HEK293 (cell line): Measurements from ENCODE around the gene FAM170A.

Source experiments
- CTCF ChIA-PET: fragments of 350-600 bp; formaldehyde crosslinking; extraction: SDS; loops from one replicate; lab custom pipeline; 2021; ENCODE audit warnings: antibody characterized with exemption; lab: Yijun Ruan, JAX
- POLR2A ChIA-PET: fragments of 300-600 bp; formaldehyde crosslinking; extraction: SDS; loops from one replicate; lab custom pipeline; 2020; ENCODE audit warnings: antibody characterized with exemption, inconsistent platforms; lab: Yijun Ruan, JAX
- H3K27ac ChIP-seq: fragments of 200-500 bp; sonication (Bioruptor generic); 2 replicates; pipeline ENCODE4 v1.5.1; 2014; ENCODE audit warnings: low read depth, low read length, control low read depth, inconsistent platforms; ENCODE audit errors: extremely low read depth
- H3K36me3 ChIP-seq, 2 experiments: fragments of 200-500 bp in 1 of 2; sonication (Bioruptor generic) in 1 of 2; 1 replicate in 1 of 2; 2 replicates in 1 of 2; pipeline ENCODE4 v1.5.1; 2014 to 2017; ENCODE audit warnings: inconsistent platforms in 2 of 2, low read length in 2 of 2; ENCODE audit not compliant: control insufficient read depth in 2 of 2, insufficient read depth in 1 of 2
- H3K4me1 ChIP-seq: fragments of 200-500 bp; sonication (Bioruptor generic); 2 replicates; pipeline ENCODE4 v1.5.1; 2014; ENCODE audit warnings: mild to moderate bottlenecking, low read length, inconsistent platforms; ENCODE audit not compliant: control insufficient read depth, insufficient read depth
- H3K4me3 ChIP-seq: 2 replicates; pipeline ENCODE4 v1.5.1; 2011; ENCODE audit warnings: low read depth, mild to moderate bottlenecking, control low read depth, low read length, moderate library complexity
- H3K9me3 ChIP-seq: fragments of 200-500 bp; sonication (Bioruptor generic); 2 replicates; pipeline ENCODE4 v1.5.1; 2014; ENCODE audit warnings: low read depth, low read length, inconsistent platforms; ENCODE audit not compliant: control insufficient read depth, insufficient read depth
- GLI2 ChIP-seq: fragments of 450-650 bp; formaldehyde crosslinking; IDR thresholded peaks from 2 replicates; pipeline ENCODE4; 2017; ENCODE audit warnings: missing biosample characterization, missing genetic modification characterization, low read depth, borderline replicate concordance
- SALL2 ChIP-seq: fragments of 450-650 bp; formaldehyde crosslinking; IDR thresholded peaks from 2 replicates; pipeline ENCODE4 v1.5.0; 2017; ENCODE audit warnings: missing biosample characterization, mild to moderate bottlenecking, missing genetic modification characterization, borderline replicate concordance
- ZNF146 ChIP-seq: fragments of 450-650 bp; formaldehyde crosslinking; IDR thresholded peaks from 2 replicates; pipeline ENCODE4 v1.5.1; 2016; ENCODE audit warnings: missing biosample characterization, missing genetic modification characterization
- ZNF214 ChIP-seq: fragments of 450-650 bp; formaldehyde crosslinking; IDR thresholded peaks from 2 replicates; pipeline ENCODE4 v1.5.1; 2017; ENCODE audit warnings: missing biosample characterization, mild to moderate bottlenecking, missing genetic modification characterization, borderline replicate concordance
- ZNF221 ChIP-seq: fragments of 450-650 bp; formaldehyde crosslinking; IDR thresholded peaks from 2 replicates; pipeline ENCODE4 v1.5.1; 2017; ENCODE audit warnings: missing biosample characterization, missing genetic modification characterization, borderline replicate concordance
- ZNF335 ChIP-seq: fragments of 450-650 bp; formaldehyde crosslinking; conservative IDR thresholded peaks from 2 replicates; pipeline ENCODE4 v1.5.1; 2016; ENCODE audit warnings: missing biosample characterization, missing genetic modification characterization
- ZNF37A ChIP-seq: fragments of 450-650 bp; IDR thresholded peaks from 2 replicates; pipeline ENCODE4 v1.5.1; 2018; ENCODE audit warnings: missing biosample characterization, missing genetic modification characterization
- ZNF473 ChIP-seq: fragments of 450-650 bp; formaldehyde crosslinking; IDR thresholded peaks from 2 replicates; pipeline ENCODE4 v1.5.1; 2017; ENCODE audit warnings: missing biosample characterization, missing genetic modification characterization
- ZNF514 ChIP-seq: fragments of 450-650 bp; formaldehyde crosslinking; IDR thresholded peaks from 2 replicates; pipeline ENCODE4 v1.5.1; 2016; ENCODE audit warnings: missing biosample characterization, missing genetic modification characterization
- ZNF600 ChIP-seq: fragments of 450-650 bp; formaldehyde crosslinking; IDR thresholded peaks from 2 replicates; pipeline ENCODE4 v1.5.1; 2016; ENCODE audit warnings: missing biosample characterization, missing genetic modification characterization
- ZNF610 ChIP-seq: fragments of 450-650 bp; formaldehyde crosslinking; IDR thresholded peaks from 2 replicates; pipeline ENCODE4 v1.5.1; 2016; ENCODE audit warnings: missing biosample characterization, missing genetic modification characterization, borderline replicate concordance
- TF ChIP-seq, protein P1 (sequence below): fragments of 450-650 bp; formaldehyde crosslinking; IDR thresholded peaks from 2 replicates; pipeline ENCODE4 v1.5.1; 2016; ENCODE audit warnings: missing biosample characterization, missing genetic modification characterization
- TF ChIP-seq, protein P2 (sequence below): fragments of 450-650 bp; formaldehyde crosslinking; IDR thresholded peaks from 2 replicates; pipeline ENCODE4 v1.5.1; 2017; ENCODE audit warnings: missing biosample characterization, missing genetic modification characterization
- TF ChIP-seq, protein P3 (sequence below): fragments of 450-650 bp; formaldehyde crosslinking; IDR thresholded peaks from 2 replicates; pipeline ENCODE4 v1.5.1; 2016; ENCODE audit warnings: missing biosample characterization, missing genetic modification characterization
- TF ChIP-seq, protein P4 (sequence below): fragments of 450-650 bp; formaldehyde crosslinking; IDR thresholded peaks from 2 replicates; pipeline ENCODE4 v1.5.1; 2017; ENCODE audit warnings: missing biosample characterization, mild to moderate bottlenecking, missing genetic modification characterization, moderate library complexity
- TF ChIP-seq, protein P5 (sequence below): IDR thresholded peaks from 2 replicates; pipeline ENCODE4 v1.6.1; 2011; ENCODE audit warnings: mild to moderate bottlenecking, low read depth, low read length, borderline replicate concordance
- TF ChIP-seq, protein P6 (sequence below): fragments of 450-650 bp; formaldehyde crosslinking; IDR thresholded peaks from 2 replicates; pipeline ENCODE4 v1.5.1; 2016; ENCODE audit warnings: missing biosample characterization, missing genetic modification characterization

The FAM170A gene

DNA sequence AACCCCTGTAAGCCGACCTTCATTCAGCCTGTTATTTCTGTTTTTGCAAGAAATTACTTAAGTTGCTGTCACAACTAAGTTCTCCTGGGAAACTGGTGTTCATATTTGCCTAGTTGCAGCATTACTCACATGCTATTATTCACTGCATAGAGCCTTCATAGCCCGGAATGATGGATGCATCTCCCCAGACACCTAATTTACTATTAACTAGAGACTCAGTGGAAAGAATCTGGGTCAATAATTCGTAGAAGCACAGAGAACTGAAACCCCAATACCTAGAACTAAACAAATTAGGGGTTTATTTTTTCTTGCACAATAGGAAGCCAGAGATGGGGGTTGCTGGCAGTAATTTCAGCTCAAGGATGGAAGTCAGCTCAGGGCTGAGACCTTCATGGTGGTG is 45.7 kb upstream of the FAM170A start:
- Histone ChIP-seq H3K4me1 (no peaks in the 10 kb centered on the region), H3K27ac (no peak overlapping the region), H3K4me3 (no peak overlapping the region), H3K36me3 (no peaks in the 10 kb centered on the region), H3K9me3 (no peaks in the 10 kb centered on the region)
- TF ChIP-seq ZNF473 (tag by site-specific recombination) (no peak), ZNF214 (no peak), GLI2 (tag by site-specific recombination) (no peak), SALL2 (tag by site-specific recombination) (no peak), ZNF37A (tag by site-specific recombination) (no peak), ZNF335 (tag by site-specific recombination) (no peak), ZNF600 (tag by site-specific recombination) (no peak)
- TF ChIP-seq, protein P1, sequence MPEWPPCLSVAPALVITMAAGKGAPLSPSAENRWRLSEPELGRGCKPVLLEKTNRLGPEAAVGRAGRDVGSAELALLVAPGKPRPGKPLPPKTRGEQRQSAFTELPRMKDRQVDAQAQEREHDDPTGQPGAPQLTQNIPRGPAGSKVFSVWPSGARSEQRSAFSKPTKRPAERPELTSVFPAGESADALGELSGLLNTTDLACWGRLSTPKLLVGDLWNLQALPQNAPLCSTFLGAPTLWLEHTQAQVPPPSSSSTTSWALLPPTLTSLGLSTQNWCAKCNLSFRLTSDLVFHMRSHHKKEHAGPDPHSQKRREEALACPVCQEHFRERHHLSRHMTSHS (tag by site-specific recombination): no peak
- TF ChIP-seq, protein P2, sequence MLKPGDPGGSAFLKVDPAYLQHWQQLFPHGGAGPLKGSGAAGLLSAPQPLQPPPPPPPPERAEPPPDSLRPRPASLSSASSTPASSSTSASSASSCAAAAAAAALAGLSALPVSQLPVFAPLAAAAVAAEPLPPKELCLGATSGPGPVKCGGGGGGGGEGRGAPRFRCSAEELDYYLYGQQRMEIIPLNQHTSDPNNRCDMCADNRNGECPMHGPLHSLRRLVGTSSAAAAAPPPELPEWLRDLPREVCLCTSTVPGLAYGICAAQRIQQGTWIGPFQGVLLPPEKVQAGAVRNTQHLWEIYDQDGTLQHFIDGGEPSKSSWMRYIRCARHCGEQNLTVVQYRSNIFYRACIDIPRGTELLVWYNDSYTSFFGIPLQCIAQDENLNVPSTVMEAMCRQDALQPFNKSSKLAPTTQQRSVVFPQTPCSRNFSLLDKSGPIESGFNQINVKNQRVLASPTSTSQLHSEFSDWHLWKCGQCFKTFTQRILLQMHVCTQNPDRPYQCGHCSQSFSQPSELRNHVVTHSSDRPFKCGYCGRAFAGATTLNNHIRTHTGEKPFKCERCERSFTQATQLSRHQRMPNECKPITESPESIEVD: no peak
- CTCF ChIA-PET: no interaction called here
- POLR2A ChIA-PET: no interaction called here

DNA sequence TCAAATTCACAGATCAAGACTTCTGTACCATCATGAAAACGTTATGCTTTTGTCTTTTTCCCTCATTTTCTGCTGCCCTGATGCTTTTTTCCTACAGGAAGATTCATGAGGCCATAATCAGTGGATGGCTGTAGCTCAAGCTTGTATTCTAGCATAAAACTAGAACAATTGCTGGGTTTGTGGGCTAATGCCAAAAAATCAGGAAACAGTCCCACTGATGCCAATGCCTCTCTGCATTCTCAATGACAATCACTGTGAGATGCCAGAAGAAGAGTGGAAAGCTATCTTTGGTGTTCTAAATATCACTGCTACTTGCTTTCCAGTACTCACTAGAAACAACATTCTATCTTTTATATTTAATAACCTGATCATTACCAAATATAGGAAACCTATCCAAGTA is 33.3 kb upstream of the FAM170A start:
- TF ChIP-seq, protein P3, sequence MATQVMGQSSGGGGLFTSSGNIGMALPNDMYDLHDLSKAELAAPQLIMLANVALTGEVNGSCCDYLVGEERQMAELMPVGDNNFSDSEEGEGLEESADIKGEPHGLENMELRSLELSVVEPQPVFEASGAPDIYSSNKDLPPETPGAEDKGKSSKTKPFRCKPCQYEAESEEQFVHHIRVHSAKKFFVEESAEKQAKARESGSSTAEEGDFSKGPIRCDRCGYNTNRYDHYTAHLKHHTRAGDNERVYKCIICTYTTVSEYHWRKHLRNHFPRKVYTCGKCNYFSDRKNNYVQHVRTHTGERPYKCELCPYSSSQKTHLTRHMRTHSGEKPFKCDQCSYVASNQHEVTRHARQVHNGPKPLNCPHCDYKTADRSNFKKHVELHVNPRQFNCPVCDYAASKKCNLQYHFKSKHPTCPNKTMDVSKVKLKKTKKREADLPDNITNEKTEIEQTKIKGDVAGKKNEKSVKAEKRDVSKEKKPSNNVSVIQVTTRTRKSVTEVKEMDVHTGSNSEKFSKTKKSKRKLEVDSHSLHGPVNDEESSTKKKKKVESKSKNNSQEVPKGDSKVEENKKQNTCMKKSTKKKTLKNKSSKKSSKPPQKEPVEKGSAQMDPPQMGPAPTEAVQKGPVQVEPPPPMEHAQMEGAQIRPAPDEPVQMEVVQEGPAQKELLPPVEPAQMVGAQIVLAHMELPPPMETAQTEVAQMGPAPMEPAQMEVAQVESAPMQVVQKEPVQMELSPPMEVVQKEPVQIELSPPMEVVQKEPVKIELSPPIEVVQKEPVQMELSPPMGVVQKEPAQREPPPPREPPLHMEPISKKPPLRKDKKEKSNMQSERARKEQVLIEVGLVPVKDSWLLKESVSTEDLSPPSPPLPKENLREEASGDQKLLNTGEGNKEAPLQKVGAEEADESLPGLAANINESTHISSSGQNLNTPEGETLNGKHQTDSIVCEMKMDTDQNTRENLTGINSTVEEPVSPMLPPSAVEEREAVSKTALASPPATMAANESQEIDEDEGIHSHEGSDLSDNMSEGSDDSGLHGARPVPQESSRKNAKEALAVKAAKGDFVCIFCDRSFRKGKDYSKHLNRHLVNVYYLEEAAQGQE (tag by site-specific recombination): no peak
- no peak for TF ChIP-seq ZNF514 (tag by site-specific recombination)
- no peak for TF ChIP-seq ZNF221 (tag by site-specific recombination)
- TF ChIP-seq, protein P2: no peak
- TF ChIP-seq, protein P4, sequence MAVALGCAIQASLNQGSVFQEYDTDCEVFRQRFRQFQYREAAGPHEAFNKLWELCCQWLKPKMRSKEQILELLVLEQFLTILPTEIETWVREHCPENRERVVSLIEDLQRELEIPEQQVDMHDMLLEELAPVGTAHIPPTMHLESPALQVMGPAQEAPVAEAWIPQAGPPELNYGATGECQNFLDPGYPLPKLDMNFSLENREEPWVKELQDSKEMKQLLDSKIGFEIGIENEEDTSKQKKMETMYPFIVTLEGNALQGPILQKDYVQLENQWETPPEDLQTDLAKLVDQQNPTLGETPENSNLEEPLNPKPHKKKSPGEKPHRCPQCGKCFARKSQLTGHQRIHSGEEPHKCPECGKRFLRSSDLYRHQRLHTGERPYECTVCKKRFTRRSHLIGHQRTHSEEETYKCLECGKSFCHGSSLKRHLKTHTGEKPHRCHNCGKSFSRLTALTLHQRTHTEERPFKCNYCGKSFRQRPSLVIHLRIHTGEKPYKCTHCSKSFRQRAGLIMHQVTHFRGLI: no peak
- TF ChIP-seq ZNF610 (tag by site-specific recombination): no peak
- TF ChIP-seq, protein P5, sequence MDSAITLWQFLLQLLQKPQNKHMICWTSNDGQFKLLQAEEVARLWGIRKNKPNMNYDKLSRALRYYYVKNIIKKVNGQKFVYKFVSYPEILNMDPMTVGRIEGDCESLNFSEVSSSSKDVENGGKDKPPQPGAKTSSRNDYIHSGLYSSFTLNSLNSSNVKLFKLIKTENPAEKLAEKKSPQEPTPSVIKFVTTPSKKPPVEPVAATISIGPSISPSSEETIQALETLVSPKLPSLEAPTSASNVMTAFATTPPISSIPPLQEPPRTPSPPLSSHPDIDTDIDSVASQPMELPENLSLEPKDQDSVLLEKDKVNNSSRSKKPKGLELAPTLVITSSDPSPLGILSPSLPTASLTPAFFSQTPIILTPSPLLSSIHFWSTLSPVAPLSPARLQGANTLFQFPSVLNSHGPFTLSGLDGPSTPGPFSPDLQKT: no peak
- TF ChIP-seq, protein P6, sequence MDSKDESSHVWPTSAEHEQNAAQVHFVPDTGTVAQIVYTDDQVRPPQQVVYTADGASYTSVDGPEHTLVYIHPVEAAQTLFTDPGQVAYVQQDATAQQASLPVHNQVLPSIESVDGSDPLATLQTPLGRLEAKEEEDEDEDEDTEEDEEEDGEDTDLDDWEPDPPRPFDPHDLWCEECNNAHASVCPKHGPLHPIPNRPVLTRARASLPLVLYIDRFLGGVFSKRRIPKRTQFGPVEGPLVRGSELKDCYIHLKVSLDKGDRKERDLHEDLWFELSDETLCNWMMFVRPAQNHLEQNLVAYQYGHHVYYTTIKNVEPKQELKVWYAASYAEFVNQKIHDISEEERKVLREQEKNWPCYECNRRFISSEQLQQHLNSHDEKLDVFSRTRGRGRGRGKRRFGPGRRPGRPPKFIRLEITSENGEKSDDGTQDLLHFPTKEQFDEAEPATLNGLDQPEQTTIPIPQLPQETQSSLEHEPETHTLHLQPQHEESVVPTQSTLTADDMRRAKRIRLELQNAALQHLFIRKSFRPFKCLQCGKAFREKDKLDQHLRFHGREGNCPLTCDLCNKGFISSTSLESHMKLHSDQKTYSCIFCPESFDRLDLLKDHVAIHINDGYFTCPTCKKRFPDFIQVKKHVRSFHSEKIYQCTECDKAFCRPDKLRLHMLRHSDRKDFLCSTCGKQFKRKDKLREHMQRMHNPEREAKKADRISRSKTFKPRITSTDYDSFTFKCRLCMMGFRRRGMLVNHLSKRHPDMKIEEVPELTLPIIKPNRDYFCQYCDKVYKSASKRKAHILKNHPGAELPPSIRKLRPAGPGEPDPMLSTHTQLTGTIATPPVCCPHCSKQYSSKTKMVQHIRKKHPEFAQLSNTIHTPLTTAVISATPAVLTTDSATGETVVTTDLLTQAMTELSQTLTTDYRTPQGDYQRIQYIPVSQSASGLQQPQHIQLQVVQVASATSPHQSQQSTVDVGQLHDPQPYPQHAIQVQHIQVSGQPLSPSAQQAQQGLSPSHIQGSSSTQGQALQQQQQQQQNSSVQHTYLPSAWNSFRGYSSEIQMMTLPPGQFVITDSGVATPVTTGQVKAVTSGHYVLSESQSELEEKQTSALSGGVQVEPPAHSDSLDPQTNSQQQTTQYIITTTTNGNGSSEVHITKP (tag by site-specific recombination): no peak
- TF ChIP-seq ZNF146 (tag by site-specific recombination): no peak
- POLR2A ChIA-PET: interaction anchor here (0.7 kb wide), 1 partner anchor 577 kb away, joined by 3 read pairs; no protein-coding TSS in a partner anchor
- CTCF ChIA-PET: no interaction called here

More for the DNA sequence above, 33.3 kb upstream of the FAM170A start:
- Histone ChIP-seq H3K36me3 (no peaks in the 10 kb centered on the region), H3K4me1 (no peaks in the 10 kb centered on the region), H3K27ac (no peak overlapping the region), H3K9me3 (no peaks in the 10 kb centered on the region; the same call in 1 of the 2 replicates), H3K4me3 (no peak overlapping the region)
